ENCODE measurements around the gene MAT1A.

MAT1A gene

DNA sequence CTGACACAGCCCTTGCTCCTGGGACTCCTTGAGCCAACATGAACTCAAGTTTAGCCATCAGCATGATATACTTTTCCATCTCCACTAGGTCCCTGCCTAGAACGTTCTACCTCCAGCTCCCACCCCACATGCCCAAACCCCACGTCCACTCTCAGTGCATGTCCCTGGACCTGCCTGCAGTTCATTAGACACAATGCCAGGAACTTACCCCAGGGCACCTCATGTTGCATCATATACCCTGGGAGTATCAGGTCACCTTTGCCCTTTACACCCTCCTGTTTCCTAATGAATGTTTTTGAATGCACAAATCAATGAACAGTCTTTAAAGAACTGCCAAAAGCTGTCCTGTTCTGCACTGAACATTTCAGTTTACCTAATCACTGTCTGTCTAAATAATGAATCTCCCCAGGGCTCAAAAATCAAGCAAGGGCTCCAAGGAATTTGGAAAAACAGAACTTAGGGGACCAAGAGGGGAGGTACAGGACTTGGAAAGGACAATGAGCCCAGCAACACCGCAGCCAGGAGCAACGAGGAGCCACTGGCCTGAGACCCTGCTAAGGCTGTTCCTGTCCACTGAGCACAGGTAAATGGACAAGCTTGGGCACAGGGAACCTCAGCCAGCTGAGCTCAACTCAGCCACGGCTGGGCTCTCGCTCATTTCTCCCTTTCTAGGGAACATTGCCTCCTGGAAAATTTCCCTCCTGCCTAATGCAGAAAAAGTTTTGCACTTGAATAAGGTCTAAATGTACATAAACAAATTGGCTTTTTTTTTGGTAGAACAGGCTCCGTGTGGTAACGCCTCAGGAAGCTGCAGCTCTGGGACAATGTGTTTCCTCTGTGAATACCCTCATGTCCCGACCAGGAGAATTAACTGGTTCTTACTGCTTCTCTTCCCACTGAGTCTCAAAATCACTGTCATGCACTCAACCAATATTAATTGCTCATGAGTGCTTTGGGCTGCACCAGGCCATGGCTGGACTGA, 7.4 kb downstream of the MAT1A start:
- DNase-seq: no peak

DNA sequence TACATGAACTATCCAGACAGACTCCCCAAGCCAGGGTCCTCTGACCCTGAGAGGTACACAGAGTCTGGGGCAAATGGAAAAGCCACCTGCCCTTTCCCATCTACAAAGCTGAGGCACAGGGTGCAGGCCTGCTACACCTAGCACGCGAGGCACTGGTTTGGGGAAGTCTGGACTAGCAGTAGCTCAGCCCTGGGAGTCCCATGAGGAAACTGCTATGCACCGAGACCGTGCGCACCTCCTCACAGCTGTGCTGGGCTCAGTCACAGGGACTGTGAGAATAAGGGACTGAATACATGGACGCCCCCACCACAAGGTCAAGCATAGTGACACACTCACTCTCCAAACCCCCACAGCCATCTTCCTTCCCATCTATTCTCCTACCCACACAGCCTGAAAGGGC, 8.2 kb downstream of the MAT1A start:
- no peak for DNase-seq

DNA sequence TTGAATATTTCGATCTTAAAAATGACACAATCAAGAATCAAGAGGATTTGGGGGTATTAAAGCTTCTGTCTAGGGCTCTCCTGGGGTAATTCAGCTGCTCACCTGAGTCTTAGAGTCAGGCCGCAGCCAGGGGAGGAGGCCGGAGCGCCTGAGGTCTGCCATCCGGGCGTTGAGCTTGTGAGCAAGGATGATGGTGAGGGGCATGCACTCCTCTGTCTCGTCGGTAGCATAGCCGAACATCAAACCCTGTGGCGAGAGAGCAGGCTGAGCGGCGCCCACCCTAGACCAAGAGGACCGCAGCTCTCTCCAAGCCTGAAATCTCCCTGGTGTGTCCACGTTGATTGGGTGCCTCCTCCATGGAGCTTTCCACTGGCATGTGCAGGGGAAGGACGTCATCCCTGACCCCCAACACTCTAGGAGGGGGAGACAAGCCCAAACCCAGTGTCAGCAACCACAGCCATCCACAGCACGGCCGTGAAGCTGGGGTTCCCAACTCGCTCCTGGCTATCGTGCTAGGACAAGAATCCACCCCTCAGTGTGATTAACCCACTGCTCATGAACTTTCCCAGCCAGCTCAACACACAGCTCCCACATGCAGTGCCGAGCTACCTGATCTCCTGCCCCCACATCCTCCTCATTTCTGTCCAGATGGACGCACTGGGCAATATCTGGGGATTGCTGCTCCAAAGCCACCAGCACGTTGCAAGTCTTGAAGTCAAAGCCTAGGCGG, 9.2 kb downstream of the MAT1A start:
- DNase-seq: no peak

DNA sequence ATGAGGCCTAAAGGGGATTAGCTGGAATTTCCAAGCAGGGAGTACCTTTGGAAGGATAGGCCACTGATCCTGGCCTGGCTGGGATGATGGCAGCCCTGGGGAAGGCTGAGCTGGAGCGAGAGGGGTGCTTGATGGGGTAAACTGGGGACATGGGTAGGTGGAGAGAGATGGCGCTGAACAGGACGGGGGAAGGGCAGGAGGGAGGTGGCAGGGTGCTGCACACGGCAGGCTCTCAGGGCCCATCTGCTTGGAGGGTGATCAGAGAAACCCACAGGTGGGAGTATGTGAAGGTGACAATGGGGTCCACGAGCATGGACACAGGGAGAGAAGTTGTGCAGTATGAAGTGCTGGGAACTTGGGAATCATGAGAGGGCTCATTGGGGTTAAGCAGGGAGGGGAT, 10.3 kb downstream of the MAT1A start:
- DNase-seq: no peak

DNA sequence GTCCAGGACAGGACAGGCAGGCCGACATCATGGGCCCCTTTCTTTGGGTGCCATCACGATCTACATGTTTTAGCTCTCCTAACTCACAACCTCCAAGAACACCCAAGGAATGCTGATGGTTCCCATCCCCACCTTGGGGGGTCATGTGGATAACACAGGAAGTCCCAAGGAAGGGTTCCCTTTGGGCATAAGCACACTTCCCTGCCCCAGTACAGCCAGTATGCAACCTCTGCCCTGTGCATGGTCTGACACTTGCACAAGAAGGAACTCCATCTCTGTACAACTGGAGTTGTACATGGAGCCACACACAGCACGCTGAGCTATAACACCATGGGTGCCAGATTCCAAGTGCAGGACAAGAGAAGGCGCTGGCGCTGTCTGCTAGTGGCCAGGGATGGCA, 11.0 kb downstream of the MAT1A start:
- DNase-seq: no peak

DNA sequence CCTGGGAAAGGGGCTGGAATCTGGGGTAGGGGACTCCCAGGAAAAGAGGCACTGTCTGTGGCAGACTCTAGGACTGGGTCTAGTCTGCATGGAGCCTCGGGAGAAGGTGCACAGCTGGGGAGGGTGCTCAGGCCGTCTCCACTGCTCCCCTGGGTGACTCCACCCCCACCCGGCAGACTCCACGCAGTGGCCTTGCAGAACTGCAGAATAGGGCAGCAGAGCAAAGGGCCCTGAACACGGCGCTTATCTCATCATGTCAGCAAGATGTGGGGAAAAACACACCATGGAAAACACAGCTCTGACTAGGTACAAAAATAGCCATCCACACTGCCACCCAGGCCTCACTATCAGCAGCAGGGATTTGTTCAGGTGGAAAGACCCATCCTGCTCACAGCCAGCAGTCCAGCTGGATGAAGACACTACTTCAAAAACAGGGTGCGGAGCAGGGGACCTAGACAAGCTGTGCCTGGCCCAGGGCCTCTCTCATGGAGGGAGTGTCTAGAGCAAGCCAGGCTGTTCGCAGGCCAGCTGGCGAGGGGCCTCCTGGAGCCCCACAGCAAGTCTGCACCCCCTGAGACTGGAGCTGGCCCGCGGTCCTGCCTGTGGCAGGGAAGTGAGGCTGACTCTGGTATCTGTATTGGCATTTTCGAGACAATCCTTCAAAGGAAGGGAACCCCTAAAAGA, 11.7 kb downstream of the MAT1A start:
- DNase-seq: no peak

DNA sequence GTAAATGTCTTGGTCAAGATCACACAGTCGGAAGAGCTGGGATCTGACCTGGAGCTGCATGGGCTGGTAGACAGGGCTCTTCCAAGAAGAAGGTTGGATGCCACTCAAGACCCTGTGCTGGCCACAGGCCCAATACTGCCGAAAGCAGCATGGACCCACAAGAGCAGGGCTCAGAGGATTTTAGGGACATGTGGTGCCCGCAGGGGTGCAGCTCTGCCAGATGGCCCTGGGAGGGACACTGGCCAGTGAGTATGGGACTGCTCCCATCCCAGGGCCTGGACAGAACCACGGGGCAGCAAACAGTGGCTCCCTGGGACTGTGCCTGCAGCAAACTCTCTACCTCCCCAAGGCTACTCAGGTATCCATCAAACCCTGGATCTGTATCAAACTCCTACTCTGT, 12.4 kb downstream of the MAT1A start:
- DNase-seq: no peak

DNA sequence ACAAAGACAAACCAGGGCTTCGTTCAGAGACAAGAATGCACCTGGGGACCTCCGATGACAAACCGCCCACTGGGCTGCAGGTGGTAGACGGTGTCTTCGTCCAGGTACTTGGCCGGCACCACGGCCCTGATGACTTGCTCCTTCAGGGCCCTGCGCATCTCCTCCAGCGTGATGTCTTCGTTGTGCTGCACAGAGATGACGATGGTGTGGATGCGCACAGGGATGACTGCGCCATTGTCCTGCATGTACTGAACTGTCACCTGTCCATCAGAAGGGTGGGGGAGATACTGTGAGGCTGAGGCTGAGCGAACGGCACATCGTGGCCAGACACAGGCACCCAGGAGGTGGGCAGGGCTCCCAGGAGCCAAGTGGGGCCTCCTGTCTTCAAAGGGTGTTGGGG, 13.1 kb downstream of the MAT1A start:
- DNase-seq: no peak

DNA sequence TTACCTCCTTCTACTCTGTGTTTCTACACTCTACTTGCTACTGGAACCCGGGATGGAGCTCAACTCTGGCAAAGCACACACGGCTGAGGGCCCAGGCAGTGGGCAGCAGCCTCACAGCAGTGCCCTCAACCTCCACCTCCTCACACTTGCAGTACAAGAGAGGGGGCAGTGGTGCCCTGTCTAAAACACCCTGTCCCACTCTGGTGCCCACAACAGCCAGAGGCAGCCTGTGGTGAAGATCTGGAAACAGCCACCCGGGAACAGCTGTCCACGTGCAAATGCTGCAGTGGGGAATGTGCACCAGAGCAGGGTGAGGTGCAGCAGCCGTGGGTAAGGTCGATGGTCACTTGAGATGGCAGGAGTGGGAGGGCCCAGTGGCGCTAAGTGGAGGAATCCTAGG, 13.7 kb downstream of the MAT1A start:
- DNase-seq: no peak

DNA sequence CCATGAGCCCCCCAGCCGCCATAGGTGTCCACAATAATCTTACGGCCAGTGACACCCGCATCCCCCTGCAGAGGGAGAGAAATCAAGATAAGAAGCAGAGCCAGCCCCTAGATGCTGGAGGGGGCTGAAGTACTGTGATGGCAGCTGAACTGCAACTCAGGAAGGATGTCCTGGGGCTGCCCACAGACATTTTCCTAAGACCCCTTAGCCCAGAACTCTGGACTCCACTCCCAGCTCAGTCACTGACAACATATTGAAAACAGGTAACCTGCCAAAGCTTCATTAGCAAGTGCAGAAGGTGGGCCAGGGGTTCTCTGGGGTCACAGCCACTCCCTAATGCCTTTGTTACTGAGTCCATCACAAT, 14.3 kb downstream of the MAT1A start:
- no peak for DNase-seq

DNA sequence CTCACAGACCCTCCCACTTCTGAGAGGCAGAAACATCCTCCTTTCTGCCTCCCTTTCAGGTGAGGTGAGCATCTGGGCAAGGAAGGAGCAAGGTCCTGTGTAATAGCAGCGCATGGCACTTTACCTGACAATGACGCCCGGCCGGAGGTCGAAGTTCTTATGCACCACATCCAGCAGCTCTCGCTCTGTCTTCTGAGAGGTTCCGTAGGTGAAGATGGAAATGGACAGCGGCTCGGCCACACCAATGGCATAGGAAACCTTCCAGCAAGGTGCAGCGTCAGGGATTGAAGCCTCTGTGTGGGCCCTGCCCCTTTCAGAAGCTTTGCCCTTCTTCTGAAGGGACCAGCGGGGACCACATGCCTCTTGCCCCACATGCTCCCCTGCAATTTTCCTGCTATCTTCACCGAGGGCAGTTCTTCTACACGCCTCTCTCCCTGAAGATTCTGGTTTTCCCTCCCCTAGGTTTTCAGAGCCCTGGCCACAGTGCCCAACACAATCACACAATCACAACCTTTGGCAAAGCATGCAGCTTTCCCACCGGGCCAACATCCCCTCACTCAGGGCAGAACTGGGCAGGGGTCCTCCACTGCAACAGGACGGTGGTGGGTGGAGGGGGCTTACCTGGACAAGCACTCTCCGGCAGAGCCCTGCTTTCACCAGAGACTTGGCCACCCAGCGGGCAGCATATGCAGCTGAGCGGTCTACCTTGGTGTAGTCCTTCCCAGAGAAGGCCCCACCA, 14.9 kb downstream of the MAT1A start:
- no peak for DNase-seq

DNA sequence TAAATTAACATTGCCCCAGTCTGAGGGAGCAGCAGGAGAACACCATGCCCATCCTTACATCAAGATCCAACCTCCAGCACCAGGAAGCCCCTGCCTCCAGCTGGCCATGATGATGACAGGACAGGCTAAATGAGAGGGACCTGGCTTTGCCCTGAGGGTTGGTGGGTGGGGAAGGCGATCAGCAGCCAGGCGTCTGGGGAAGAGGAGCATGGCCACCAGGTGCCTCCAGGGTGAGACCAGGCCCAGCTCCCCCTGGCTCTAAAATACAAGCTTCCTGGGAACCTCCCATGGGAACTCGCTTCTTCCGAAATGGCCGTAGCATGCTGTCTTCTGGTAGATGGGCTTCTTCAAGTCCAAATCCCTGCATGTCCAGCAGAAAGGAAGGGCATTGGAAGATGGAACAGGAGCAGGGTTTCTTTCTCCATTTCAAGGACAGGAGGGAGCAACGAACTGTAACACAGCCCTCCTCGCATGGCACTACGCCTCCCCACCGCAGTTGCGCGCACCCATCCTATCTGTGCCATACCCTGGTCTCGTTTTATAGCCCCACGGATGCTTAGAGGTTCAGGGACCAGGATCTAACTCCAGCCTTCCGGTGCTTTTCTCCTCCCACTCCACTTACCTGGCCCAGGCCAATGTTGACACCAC, 15.8 kb downstream of the MAT1A start:
- no peak for DNase-seq

DNA sequence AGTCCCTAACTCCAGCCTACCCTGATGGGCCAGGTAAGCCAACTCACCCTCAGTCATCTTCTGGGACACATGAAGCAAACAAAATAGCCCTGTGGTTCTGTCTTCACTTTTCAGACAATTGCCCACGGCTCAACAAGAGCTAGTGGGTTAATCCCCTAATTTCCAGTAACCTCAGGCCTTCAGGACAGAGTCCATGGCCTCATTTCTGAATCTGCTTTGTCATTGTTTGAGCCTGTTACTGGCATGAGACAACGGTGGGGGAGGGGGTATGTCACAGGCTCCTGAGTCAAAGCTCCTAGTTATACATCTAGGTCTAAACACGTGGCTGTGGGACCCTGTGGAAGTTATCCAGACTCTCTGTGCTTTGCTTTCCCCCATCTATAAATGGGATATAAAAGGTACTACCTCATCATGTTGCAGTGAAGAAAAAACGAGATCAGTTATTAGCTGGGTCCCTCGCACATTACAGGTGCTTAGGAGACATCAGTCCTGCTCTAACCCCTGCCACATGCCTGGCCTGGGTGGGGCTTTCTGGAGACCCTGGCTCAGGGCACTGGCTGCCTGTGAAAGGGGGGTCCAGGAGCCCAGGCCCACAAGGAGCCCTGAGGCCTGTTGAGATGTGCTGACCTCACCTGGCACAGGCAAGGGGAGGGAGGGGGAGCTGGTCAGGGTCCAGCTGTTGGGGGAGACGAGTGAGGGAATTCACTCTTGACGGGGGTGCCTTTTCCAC, 16.5 kb downstream of the MAT1A start:
- DNase-seq: no peak

DNA sequence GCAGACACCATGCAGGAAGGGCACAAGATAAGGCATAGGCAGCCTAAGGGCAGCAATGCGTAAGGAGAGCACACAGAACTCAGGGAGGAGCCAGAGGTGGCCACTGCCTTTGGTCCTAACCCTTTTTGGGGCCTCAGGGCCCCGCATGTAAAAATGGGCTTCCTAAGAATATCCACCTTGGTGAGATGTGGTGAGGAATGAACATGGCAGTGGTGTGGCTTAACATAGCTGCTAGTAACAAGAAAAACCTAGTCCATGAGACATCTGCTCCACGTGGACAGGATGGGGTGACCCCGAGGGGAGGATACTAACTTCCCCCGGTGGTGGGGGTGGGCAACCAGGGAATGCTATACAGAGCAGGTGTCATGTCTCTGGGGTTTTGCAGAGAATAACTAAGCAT, 18.0 kb downstream of the MAT1A start:
- DNase-seq: no peak

DNA sequence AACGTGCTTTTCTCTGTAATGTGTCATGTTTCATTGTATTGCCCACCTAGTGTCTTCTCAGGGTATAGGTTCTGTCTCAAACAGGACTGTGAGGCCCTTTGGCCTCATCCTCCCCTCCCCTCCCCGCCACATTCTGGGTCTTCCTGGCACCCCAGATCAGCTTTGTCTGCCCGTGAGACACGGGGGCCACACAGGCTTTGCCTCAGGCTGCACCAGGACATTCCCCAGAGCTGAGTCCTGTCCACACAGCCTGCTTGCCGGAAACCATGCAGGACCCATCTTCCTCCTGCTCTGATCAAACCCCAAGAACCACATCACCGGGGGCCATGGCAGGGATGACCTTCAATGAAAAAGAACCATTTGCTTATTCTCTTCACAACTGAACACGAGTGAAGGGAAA, 18.6 kb downstream of the MAT1A start:
- DNase-seq: no peak

DNA sequence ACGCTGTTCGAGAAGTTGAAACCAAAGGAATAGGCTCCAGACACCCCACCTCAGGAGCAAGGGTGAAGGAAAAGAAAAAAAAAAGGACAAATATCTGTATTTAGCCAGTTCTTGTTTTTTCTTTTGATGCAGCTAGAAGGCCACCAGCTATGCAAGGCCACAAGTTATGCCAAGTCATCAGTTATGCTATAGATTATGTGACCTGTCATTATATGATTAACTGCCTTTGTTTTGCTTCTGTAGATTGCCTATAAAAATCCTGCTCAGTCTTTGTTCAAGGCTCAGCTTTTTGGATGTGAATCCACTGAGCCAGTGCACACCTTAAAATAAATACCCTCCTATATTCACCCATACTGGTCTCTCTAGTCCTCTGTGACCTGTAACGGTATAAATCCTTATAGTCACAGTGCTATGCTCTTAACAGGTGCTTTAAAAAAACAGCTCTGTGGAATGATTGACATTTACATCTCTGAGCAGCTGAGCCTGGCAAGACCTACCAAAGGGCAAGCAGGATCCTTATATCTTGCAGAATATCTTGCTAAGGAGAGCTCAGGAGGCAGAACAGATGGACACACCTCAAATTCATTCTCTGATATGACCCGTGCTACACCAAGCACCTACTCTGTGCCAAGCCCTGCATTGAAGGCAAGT, 20.4 kb downstream of the MAT1A start:
- no peak for DNase-seq

DNA sequence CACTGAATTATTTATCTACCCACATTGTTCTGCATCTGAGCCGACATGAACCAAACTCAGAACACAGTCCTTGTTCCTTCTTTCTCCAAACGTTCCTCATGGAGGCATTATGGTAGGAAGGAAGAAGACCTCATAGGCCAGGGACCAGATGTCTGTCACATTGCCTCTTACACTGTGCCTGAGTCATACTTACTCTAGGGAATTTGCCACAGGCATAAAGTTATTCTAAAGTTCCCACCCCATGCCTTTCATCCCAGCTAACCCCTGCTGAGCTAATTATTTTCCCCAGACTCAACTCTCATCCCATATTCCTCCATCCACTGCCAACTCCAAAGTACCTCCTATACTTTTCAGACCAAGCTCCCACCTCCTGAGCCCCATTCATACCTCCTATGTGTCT, 21.2 kb downstream of the MAT1A start:
- no peak for DNase-seq

DNA sequence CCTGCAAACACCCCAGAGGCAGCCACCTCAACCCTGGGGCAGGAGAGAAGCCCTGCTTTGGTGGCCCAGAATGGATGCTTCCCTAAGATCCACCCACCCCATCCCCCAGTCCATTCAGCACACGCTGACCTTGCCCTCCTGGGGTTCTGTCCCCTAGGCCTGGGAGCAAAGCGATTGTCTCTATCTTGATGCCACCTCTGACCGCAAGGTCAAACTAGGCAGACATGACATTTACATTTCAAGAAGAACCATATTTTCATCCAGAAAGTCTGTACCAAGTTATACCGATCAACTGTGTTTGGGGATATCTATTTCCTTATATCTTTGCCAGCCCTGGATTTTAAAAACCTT, 23.0 kb downstream of the MAT1A start:
- DNase-seq: no peak

DNA sequence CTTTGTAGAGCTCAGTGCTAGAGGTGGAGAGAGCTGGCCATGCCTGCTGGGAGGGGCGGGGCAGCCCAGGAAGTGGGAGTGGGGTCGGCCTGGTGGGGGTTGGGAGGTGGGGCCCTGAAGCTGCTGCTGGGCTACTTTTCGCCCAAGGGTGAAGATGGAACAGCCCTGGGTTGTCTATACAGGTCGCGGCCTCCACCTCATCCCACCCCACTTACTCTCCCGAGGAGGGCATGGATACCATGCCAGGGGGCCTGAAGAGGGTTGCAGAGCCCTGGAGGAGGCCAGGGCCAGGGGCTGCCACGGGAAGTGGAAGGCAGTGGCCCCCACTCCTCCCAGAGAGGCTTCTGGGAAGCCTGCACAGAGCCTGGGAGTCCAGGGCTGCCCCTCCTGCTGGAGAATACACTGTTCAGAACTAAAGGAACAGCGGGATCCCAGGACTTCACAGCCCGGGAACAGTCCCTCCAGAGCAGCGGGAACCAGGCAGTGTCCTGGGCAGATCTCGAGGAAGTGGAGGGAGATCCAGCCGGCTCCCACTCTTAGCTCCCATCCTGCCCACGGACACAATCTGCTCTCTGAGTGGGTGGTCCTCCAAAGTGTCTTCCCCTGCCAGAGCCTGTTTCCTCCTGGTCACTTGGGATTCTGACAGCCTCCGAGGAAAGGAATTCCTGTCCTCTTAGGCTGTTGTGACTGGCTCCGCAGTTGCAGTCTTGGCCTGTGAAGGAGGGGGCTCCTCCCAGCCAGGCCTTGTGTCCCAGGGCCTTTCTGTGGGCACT, 23.5 kb downstream of the MAT1A start:
- DNase-seq: no peak

Data from activated gamma-delta T cell (primary cell).